ENCODE results near the gene JAG1.

- TF ChIP-seq, protein P1, sequence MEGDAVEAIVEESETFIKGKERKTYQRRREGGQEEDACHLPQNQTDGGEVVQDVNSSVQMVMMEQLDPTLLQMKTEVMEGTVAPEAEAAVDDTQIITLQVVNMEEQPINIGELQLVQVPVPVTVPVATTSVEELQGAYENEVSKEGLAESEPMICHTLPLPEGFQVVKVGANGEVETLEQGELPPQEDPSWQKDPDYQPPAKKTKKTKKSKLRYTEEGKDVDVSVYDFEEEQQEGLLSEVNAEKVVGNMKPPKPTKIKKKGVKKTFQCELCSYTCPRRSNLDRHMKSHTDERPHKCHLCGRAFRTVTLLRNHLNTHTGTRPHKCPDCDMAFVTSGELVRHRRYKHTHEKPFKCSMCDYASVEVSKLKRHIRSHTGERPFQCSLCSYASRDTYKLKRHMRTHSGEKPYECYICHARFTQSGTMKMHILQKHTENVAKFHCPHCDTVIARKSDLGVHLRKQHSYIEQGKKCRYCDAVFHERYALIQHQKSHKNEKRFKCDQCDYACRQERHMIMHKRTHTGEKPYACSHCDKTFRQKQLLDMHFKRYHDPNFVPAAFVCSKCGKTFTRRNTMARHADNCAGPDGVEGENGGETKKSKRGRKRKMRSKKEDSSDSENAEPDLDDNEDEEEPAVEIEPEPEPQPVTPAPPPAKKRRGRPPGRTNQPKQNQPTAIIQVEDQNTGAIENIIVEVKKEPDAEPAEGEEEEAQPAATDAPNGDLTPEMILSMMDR (IDR thresholded peaks at IDR 0.05; ENCODE audit: insufficient read depth, low read depth, low read length), result no peak
- TF ChIP-seq EZH2 (IDR thresholded peaks at IDR 0.05; ENCODE audit: insufficient read depth, low read length), result no peak
These were observed 21.6 kb downstream of the JAG1 start for GRCh38 chr20:10652185-10652584.

All from astrocyte (in vitro differentiated cells and primary cell).